Measurements from ENCODE around the gene CSF2RB. TPM values are rescaled to one million over a fixed set of nuclear protein-coding genes. Genes with fewer than 3 reads are reported as not detected.
A peak's percentile ranks its signal among the peaks of the same experiment; 100 is the strongest.

The CSF2RB gene
- total and polyA plus RNA-seq, 2 of the 13 experiments (the other 11 are each of a cell fraction or from before 2014, with no cell fraction given), result not detected

DNA sequence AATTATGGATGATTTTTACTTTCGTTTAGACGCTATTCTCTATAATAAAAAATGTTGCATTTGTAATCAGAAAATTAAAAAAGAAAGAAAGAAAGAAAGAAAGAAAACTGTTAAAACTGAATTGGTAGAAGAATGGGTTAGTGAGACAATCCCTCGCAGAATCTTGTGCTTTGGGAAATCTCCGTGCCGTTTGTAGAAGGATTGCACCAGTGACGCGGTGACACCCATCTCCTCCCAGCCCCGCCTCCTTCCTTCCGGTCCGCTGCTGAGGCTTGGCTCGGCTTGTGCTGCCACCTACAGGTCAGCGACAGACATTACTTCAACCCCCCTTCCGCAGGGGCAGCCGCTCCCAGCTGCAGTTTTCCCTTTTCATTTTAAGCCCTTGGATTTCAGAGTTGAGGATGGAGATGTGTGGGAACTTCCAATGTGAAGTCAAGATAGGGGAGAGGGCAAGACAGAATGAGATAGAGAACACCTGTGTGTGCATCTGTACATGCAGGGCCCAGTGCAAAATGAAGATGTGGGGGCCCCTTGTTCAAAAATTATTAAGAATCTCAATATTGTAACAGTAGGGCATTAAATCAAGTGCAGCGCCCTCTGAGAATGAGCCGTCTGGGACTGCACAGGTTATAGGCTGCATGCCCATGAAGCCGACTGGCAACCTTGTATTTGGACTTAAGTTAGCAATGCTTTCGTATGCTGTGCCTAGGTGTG lies 64.7 kb downstream of the CSF2RB start (continued):
- TF ChIP-seq, protein P1, sequence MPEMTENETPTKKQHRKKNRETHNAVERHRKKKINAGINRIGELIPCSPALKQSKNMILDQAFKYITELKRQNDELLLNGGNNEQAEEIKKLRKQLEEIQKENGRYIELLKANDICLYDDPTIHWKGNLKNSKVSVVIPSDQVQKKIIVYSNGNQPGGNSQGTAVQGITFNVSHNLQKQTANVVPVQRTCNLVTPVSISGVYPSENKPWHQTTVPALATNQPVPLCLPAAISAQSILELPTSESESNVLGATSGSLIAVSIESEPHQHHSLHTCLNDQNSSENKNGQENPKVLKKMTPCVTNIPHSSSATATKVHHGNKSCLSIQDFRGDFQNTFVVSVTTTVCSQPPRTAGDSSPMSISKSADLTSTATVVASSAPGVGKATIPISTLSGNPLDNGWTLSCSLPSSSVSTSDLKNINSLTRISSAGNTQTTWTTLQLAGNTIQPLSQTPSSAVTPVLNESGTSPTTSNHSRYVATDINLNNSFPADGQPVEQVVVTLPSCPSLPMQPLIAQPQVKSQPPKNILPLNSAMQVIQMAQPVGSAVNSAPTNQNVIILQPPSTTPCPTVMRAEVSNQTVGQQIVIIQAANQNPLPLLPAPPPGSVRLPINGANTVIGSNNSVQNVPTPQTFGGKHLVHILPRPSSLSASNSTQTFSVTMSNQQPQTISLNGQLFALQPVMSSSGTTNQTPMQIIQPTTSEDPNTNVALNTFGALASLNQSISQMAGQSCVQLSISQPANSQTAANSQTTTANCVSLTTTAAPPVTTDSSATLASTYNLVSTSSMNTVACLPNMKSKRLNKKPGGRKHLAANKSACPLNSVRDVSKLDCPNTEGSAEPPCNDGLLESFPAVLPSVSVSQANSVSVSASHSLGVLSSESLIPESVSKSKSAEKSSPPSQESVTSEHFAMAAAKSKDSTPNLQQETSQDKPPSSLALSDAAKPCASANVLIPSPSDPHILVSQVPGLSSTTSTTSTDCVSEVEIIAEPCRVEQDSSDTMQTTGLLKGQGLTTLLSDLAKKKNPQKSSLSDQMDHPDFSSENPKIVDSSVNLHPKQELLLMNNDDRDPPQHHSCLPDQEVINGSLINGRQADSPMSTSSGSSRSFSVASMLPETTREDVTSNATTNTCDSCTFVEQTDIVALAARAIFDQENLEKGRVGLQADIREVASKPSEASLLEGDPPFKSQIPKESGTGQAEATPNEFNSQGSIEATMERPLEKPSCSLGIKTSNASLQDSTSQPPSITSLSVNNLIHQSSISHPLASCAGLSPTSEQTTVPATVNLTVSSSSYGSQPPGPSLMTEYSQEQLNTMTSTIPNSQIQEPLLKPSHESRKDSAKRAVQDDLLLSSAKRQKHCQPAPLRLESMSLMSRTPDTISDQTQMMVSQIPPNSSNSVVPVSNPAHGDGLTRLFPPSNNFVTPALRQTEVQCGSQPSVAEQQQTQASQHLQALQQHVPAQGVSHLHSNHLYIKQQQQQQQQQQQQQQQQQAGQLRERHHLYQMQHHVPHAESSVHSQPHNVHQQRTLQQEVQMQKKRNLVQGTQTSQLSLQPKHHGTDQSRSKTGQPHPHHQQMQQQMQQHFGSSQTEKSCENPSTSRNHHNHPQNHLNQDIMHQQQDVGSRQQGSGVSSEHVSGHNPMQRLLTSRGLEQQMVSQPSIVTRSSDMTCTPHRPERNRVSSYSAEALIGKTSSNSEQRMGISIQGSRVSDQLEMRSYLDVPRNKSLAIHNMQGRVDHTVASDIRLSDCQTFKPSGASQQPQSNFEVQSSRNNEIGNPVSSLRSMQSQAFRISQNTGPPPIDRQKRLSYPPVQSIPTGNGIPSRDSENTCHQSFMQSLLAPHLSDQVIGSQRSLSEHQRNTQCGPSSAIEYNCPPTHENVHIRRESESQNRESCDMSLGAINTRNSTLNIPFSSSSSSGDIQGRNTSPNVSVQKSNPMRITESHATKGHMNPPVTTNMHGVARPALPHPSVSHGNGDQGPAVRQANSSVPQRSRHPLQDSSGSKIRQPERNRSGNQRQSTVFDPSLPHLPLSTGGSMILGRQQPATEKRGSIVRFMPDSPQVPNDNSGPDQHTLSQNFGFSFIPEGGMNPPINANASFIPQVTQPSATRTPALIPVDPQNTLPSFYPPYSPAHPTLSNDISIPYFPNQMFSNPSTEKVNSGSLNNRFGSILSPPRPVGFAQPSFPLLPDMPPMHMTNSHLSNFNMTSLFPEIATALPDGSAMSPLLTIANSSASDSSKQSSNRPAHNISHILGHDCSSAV (CRISPR knock-in tag; IDR thresholded peaks at IDR 0.05; ENCODE audit: borderline replicate concordance), result no peak
- TF ChIP-seq NFRKB (IDR thresholded peaks at IDR 0.05) (no peak), NFE2L1 (CRISPR knock-in tag; IDR thresholded peaks at IDR 0.05; ENCODE audit: borderline replicate concordance) (no peak), ATAD3A (CRISPR knock-in tag; IDR thresholded peaks at IDR 0.05) (no peak), ZBTB7B (CRISPR knock-in tag; IDR thresholded peaks at IDR 0.05) (no peak), MBNL3 (CRISPR knock-in tag; conservative IDR thresholded peaks at IDR 0.05) (no peak), PHB2 (IDR thresholded peaks at IDR 0.05; ENCODE audit: partially characterized antibody) (no peak), HMG20B (CRISPR knock-in tag; conservative IDR thresholded peaks at IDR 0.05) (no peak), SIX1 (CRISPR knock-in tag; IDR thresholded peaks at IDR 0.05; ENCODE audit: borderline replicate concordance) (no peak), ZEB1 (IDR thresholded peaks at IDR 0.05; ENCODE audit: insufficient replicate concordance, low read depth) (no peak), SYNCRIP (IDR thresholded peaks at IDR 0.05; ENCODE audit: insufficient read depth, low read depth, low read length) (no peak), XRCC5 (optimal IDR thresholded peaks at IDR 0.05; ENCODE audit: low read length) (peak; percentile 88), GZF1 (CRISPR knock-in tag; IDR thresholded peaks at IDR 0.05) (no peak), ZNF761 (CRISPR knock-in tag; conservative IDR thresholded peaks at IDR 0.05) (no peak), MAF1 (CRISPR knock-in tag; IDR thresholded peaks at IDR 0.05; ENCODE audit: borderline replicate concordance) (no peak)
- TF ChIP-seq, protein P2, sequence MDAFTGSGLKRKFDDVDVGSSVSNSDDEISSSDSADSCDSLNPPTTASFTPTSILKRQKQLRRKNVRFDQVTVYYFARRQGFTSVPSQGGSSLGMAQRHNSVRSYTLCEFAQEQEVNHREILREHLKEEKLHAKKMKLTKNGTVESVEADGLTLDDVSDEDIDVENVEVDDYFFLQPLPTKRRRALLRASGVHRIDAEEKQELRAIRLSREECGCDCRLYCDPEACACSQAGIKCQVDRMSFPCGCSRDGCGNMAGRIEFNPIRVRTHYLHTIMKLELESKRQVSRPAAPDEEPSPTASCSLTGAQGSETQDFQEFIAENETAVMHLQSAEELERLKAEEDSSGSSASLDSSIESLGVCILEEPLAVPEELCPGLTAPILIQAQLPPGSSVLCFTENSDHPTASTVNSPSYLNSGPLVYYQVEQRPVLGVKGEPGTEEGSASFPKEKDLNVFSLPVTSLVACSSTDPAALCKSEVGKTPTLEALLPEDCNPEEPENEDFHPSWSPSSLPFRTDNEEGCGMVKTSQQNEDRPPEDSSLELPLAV (CRISPR knock-in tag; conservative IDR thresholded peaks at IDR 0.05; ENCODE audit: low read depth), result no peak
- TF ChIP-seq, protein P3, sequence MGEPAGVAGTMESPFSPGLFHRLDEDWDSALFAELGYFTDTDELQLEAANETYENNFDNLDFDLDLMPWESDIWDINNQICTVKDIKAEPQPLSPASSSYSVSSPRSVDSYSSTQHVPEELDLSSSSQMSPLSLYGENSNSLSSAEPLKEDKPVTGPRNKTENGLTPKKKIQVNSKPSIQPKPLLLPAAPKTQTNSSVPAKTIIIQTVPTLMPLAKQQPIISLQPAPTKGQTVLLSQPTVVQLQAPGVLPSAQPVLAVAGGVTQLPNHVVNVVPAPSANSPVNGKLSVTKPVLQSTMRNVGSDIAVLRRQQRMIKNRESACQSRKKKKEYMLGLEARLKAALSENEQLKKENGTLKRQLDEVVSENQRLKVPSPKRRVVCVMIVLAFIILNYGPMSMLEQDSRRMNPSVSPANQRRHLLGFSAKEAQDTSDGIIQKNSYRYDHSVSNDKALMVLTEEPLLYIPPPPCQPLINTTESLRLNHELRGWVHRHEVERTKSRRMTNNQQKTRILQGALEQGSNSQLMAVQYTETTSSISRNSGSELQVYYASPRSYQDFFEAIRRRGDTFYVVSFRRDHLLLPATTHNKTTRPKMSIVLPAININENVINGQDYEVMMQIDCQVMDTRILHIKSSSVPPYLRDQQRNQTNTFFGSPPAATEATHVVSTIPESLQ (CRISPR knock-in tag; conservative IDR thresholded peaks at IDR 0.05), result no peak
- TF ChIP-seq, protein P4, sequence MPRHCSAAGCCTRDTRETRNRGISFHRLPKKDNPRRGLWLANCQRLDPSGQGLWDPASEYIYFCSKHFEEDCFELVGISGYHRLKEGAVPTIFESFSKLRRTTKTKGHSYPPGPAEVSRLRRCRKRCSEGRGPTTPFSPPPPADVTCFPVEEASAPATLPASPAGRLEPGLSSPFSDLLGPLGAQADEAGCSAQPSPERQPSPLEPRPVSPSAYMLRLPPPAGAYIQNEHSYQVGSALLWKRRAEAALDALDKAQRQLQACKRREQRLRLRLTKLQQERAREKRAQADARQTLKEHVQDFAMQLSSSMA (CRISPR knock-in tag; IDR thresholded peaks at IDR 0.05), result no peak

Measured in HepG2 (cell line).